GM23338 (cell line): ENCODE data around the gene TAF15. TPM values are rescaled to one million over a fixed set of nuclear protein-coding genes. Genes with fewer than 3 reads are reported as not detected.

ENCODE experiments used
- ATAC-seq: fragments of 200-7000 bp; cut with Tn5 transposase; 3 replicates; pipeline ENCODE4 v1.9.1; 2020
- DNase-seq: peaks from one replicate; pipeline ENCODE4 v3.0.0-alpha.2; 2015; ENCODE audit warnings: low spot score
- H2AFZ ChIP-seq: fragments of 200-600 bp; sonication (generic); 2 replicates; pipeline ENCODE4 v1.8.0; 2016; ENCODE audit warnings: antibody characterized with exemption, mild to moderate bottlenecking, moderate library complexity
- H3F3A ChIP-seq: fragments of 200-600 bp; sonication (generic); replicated peaks from 2 replicates; pipeline ENCODE4 v1.8.0; 2017; ENCODE audit warnings: antibody characterized with exemption, mixed run types, low read depth
- H3K27ac ChIP-seq: fragments of 200-600 bp; sonication (generic); 2 replicates; pipeline ENCODE4 v1.6.1; 2016; ENCODE audit warnings: low read depth
- H3K27me3 ChIP-seq: fragments of 200-600 bp; sonication (generic); 2 replicates; pipeline ENCODE4 v1.8.0; 2016; ENCODE audit warnings: mild to moderate bottlenecking, mixed run types, moderate library complexity; ENCODE audit not compliant: insufficient read depth
- H3K36me3 ChIP-seq: fragments of 200-600 bp; sonication (generic); 2 replicates; pipeline ENCODE4 v1.8.0; 2016; ENCODE audit warnings: mild to moderate bottlenecking; ENCODE audit not compliant: insufficient read depth
- H3K4me1 ChIP-seq: fragments of 200-600 bp; sonication (generic); 2 replicates; pipeline ENCODE4 v1.8.0; 2016; ENCODE audit warnings: mild to moderate bottlenecking, moderate library complexity; ENCODE audit not compliant: insufficient read depth
- H3K4me2 ChIP-seq: fragments of 200-600 bp; sonication (generic); 2 replicates; pipeline ENCODE4 v1.7.1; 2017; ENCODE audit warnings: mixed run types
- H3K4me3 ChIP-seq: fragments of 200-600 bp; sonication (generic); 2 replicates; pipeline ENCODE4 v1.6.1; 2016; ENCODE audit warnings: mixed run types
- H3K79me2 ChIP-seq: fragments of 200-600 bp; sonication (generic); replicated peaks from 2 replicates; pipeline ENCODE4 v1.8.0; 2017; ENCODE audit warnings: mild to moderate bottlenecking; ENCODE audit not compliant: insufficient read depth
- H3K9me2 ChIP-seq: fragments of 200-600 bp; sonication (generic); 2 replicates; pipeline ENCODE4 v1.8.0; 2017; ENCODE audit not compliant: insufficient read depth
- H4K20me1 ChIP-seq: fragments of 200-600 bp; sonication (generic); replicated peaks from 2 replicates; pipeline ENCODE4 v1.8.0; 2017; ENCODE audit warnings: mild to moderate bottlenecking; ENCODE audit not compliant: insufficient read depth
- H3K27ac Mint-ChIP-seq: 2 replicates; pipeline ENCODE4 v1.8.0; 2020; ENCODE audit warnings: inconsistent platforms, mild to moderate bottlenecking, moderate library complexity, mixed read lengths
- H3K27me3 Mint-ChIP-seq: 3 replicates; pipeline ENCODE4 v1.8.0; 2022; ENCODE audit warnings: low read depth, mild to moderate bottlenecking, moderate library complexity, mixed read lengths, inconsistent platforms; ENCODE audit not compliant: insufficient read depth, poor library complexity
- H3K36me3 Mint-ChIP-seq: 3 replicates; pipeline ENCODE4 v1.8.0; 2021; ENCODE audit warnings: low read depth, mild to moderate bottlenecking, inconsistent platforms, moderate library complexity, mixed read lengths
- H3K4me1 Mint-ChIP-seq: 3 replicates; pipeline ENCODE4 v1.8.0; 2020; ENCODE audit warnings: mild to moderate bottlenecking, inconsistent platforms, mixed read lengths
- H3K4me3 Mint-ChIP-seq: 3 replicates; pipeline ENCODE4 v1.8.0; 2021; ENCODE audit warnings: moderate library complexity, mild to moderate bottlenecking, inconsistent platforms, mixed read lengths
- H3K9me3 Mint-ChIP-seq: 3 replicates; pipeline ENCODE4 v1.8.0; 2020; ENCODE audit warnings: moderate library complexity, mild to moderate bottlenecking, inconsistent platforms, mixed read lengths
- CREB1 ChIP-seq: fragments of 250-450 bp; sonication (Bioruptor Pico); IDR thresholded peaks from 2 replicates; pipeline ENCODE4 v1.5.0; 2020; ENCODE audit warnings: low read depth, mild to moderate bottlenecking, moderate library complexity
- EZH2 ChIP-seq: fragments of 200-600 bp; sonication (generic); IDR thresholded peaks from one replicate; pipeline ENCODE4 v1.8.0; 2017; ENCODE audit warnings: antibody characterized with exemption, mild to moderate bottlenecking, low read depth; ENCODE audit not compliant: unreplicated experiment
- NANOG ChIP-seq: IDR thresholded peaks from 2 replicates; pipeline ENCODE4 v1.6.1; 2016; ENCODE audit warnings: antibody characterized with exemption, borderline replicate concordance
- polyA plus RNA-seq: library from polyadenylated mRNA; unstranded; fragments of >200 nt; fragmentation: Nextera tagmentation; extraction: Ambion mirVana; gene quantifications from 2 replicates; pipeline ENCODE4 v1.2.1, GENCODE V29; 2016
- total RNA-seq: library from RNA; depleted of rRNA; stranded (reverse); fragments of >200 nt; shearing (Covaris generic); gene quantifications from 2 replicates; pipeline ENCODE4 v1.2.3, GENCODE V29; 2014
- TF ChIP-seq, protein P1 (sequence below): fragments of 250-450 bp; sonication (Bioruptor Pico); IDR thresholded peaks from 2 replicates; pipeline ENCODE4 v1.5.0; 2020; ENCODE audit warnings: mild to moderate bottlenecking, moderate library complexity

Gene TAF15
- total and polyA plus RNA-seq, 2 experiments from 2014 or later = 33.8 to 109 TPM

DNA sequence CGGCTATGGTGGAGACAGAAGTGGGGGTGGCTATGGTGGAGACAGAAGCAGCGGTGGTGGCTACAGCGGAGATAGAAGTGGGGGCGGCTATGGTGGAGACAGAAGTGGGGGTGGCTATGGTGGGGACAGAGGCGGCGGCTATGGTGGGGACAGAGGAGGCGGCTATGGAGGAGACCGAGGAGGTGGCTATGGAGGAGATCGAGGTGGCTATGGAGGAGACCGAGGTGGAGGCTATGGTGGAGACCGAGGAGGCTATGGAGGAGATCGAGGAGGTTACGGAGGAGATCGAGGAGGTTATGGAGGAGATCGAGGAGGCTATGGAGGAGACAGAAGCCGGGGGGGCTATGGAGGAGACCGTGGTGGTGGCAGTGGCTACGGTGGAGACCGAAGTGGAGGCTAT lies 35.3 kb downstream of the TAF15 start (continued):
- TF ChIP-seq, protein P1, sequence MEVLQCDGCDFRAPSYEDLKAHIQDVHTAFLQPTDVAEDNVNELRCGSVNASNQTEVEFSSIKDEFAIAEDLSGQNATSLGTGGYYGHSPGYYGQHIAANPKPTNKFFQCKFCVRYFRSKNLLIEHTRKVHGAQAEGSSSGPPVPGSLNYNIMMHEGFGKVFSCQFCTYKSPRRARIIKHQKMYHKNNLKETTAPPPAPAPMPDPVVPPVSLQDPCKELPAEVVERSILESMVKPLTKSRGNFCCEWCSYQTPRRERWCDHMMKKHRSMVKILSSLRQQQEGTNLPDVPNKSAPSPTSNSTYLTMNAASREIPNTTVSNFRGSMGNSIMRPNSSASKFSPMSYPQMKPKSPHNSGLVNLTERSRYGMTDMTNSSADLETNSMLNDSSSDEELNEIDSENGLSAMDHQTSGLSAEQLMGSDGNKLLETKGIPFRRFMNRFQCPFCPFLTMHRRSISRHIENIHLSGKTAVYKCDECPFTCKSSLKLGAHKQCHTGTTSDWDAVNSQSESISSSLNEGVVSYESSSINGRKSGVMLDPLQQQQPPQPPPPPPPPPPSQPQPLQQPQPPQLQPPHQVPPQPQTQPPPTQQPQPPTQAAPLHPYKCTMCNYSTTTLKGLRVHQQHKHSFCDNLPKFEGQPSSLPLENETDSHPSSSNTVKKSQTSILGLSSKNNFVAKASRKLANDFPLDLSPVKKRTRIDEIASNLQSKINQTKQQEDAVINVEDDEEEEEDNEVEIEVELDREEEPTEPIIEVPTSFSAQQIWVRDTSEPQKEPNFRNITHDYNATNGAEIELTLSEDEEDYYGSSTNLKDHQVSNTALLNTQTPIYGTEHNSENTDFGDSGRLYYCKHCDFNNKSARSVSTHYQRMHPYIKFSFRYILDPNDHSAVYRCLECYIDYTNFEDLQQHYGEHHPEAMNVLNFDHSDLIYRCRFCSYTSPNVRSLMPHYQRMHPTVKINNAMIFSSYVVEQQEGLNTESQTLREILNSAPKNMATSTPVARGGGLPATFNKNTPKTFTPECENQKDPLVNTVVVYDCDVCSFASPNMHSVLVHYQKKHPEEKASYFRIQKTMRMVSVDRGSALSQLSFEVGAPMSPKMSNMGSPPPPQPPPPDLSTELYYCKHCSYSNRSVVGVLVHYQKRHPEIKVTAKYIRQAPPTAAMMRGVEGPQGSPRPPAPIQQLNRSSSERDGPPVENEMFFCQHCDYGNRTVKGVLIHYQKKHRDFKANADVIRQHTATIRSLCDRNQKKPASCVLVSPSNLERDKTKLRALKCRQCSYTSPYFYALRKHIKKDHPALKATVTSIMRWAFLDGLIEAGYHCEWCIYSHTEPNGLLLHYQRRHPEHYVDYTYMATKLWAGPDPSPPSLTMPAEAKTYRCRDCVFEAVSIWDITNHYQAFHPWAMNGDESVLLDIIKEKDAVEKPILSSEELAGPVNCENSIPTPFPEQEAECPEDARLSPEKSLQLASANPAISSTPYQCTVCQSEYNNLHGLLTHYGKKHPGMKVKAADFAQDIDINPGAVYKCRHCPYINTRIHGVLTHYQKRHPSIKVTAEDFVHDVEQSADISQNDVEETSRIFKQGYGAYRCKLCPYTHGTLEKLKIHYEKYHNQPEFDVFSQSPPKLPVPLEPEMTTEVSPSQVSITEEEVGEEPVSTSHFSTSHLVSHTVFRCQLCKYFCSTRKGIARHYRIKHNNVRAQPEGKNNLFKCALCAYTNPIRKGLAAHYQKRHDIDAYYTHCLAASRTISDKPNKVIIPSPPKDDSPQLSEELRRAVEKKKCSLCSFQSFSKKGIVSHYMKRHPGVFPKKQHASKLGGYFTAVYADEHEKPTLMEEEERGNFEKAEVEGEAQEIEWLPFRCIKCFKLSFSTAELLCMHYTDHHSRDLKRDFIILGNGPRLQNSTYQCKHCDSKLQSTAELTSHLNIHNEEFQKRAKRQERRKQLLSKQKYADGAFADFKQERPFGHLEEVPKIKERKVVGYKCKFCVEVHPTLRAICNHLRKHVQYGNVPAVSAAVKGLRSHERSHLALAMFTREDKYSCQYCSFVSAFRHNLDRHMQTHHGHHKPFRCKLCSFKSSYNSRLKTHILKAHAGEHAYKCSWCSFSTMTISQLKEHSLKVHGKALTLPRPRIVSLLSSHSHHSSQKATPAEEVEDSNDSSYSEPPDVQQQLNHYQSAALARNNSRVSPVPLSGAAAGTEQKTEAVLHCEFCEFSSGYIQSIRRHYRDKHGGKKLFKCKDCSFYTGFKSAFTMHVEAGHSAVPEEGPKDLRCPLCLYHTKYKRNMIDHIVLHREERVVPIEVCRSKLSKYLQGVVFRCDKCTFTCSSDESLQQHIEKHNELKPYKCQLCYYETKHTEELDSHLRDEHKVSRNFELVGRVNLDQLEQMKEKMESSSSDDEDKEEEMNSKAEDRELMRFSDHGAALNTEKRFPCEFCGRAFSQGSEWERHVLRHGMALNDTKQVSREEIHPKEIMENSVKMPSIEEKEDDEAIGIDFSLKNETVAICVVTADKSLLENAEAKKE = no peak

DNA sequence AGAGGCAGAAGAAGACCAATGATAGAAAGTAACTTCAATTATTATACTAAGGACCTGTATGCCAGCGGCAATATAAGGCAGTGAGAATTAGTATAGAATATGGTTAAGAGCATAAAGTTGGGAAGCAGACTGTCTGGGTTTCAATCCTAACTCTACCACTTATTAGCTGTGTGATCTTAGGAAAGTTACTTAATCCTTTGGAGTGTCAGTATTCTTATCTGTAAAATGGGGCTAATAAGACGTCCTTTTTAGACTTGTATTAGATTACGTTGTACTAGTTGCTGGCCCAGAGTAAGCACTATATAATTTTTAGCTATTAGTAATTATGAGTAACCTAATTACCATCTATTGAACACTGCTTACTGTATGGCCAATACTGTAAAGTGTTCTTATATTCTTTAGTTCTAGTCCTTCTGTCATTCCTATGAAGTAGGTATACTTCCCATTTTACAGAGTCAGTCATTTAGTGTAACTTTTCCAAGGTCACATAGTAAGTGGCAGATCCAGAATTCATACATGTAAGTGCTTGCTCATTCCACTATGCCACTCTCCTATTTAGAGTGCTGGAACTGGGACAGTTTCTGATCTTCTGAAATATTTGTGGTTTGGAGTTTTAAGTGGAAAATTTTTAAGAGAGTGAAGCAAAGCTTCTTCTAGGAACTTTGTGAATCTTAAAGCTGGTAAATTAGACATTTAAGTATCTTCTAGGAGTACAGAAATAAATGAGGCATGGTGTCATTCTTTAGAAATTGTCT lies 36.9 kb downstream of the TAF15 start:
- Mint-ChIP-seq H3K4me1 (peaks cover 6% of the 10 kb centered on the region), H3K27ac (no peak overlapping the region), H3K27me3 (peaks cover 15% of the 10 kb centered on the region), H3K36me3 (peaks cover 80% of the 10 kb centered on the region), H3K4me3 (no peak overlapping the region), H3K9me3 (no peaks in the 10 kb centered on the region; the same call in 2 of the 3 replicates)
- Histone ChIP-seq H3K4me2 (no peak overlapping the region), H2AFZ (no peak overlapping the region), H3K4me1 (no peaks in the 10 kb centered on the region), H3F3A (peaks cover 24% of the 10 kb centered on the region), H3K79me2 (peaks cover 8% of the 10 kb centered on the region; the same call in 1 of the 2 replicates), H3K27me3 (no peaks in the 10 kb centered on the region), H3K36me3 (peaks cover 60% of the 10 kb centered on the region), H3K27ac (no peak overlapping the region), H3K9me2 (no peaks in the 10 kb centered on the region), H3K4me3 (no peak overlapping the region), H4K20me1 (peaks cover 36% of the 10 kb centered on the region)
- DNase-seq = no peak
- no peak for TF ChIP-seq CREB1 (CRISPR knock-in tag)
- no peak for TF ChIP-seq NANOG
- TF ChIP-seq, protein P1 = no peak
- no peak for TF ChIP-seq EZH2
- no peak for ATAC-seq
